ENCODE results near the gene GPR137.
"Not testable (repeated sequence)": the region's sequence is repeated elsewhere in the genome, so short reads cannot be mapped to it uniquely, and the experiment has no call there.

Gene GPR137

GRCh38 chr11:64306563-64306875, 20.9 kb downstream of the GPR137 start:
- H3K27ac ChIP-seq (ENCODE audit: low read length): peak overlapping the region; percentile 64
- H3K36me3 ChIP-seq (ENCODE audit: control insufficient read depth in 2 of 2, insufficient read depth in 2 of 2, low read length in 2 of 2): no peaks in the 10 kb centered on the region
- peaks cover 5% of the 10 kb centered on the region in 2 donors for H3K27me3 ChIP-seq (ENCODE audit: control insufficient read depth in 1 of 2, insufficient read depth in 2 of 2, low read length in 2 of 2)
- peaks cover 31% of the 10 kb centered on the region for H3K4me1 ChIP-seq (ENCODE audit: control insufficient read depth, insufficient read depth, low read length)
- no peaks in the 10 kb centered on the region for H3K9me3 ChIP-seq (ENCODE audit: control insufficient read depth in 2 of 2, low read length in 2 of 2)
- peak overlapping the region; percentile 70 to 79 for H3K4me3 ChIP-seq (ENCODE audit: low read length in 2 of 2)
- H3K9ac ChIP-seq (ENCODE audit: low read length in 2 of 2): peak overlapping the region; percentile 55 to 77

GRCh38 chr11:64306876-64307622, 21.4 kb downstream of the GPR137 start:
- H3K9me3 ChIP-seq (ENCODE audit: control insufficient read depth in 2 of 2, low read length in 2 of 2): no peaks in the 10 kb centered on the region
- no peaks in the 10 kb centered on the region for H3K27me3 ChIP-seq (ENCODE audit: control insufficient read depth in 1 of 2, insufficient read depth in 2 of 2, low read length in 2 of 2)
- peak overlapping the region; percentile 55 to 77 for H3K9ac ChIP-seq (ENCODE audit: low read length in 2 of 2)
- H3K4me3 ChIP-seq (ENCODE audit: low read length in 2 of 2): peak overlapping the region; percentile 70 to 79
- H3K27ac ChIP-seq (ENCODE audit: low read length): peak overlapping the region; percentile 64
- peaks cover 31% of the 10 kb centered on the region for H3K4me1 ChIP-seq (ENCODE audit: control insufficient read depth, insufficient read depth, low read length)
- no peaks in the 10 kb centered on the region for H3K36me3 ChIP-seq (ENCODE audit: control insufficient read depth in 2 of 2, insufficient read depth in 2 of 2, low read length in 2 of 2)

- H3K4me1 ChIP-seq (ENCODE audit: control insufficient read depth, insufficient read depth, low read length): peaks cover 31% of the 10 kb centered on the region
- not testable (repeated sequence) for H3K9me3 ChIP-seq (ENCODE audit: control insufficient read depth in 2 of 2, low read length in 2 of 2); H3K27ac ChIP-seq (ENCODE audit: low read length); H3K9ac ChIP-seq (ENCODE audit: low read length in 2 of 2); H3K27me3 ChIP-seq (ENCODE audit: control insufficient read depth in 1 of 2, insufficient read depth in 2 of 2, low read length in 2 of 2); H3K4me3 ChIP-seq (ENCODE audit: low read length in 2 of 2); H3K36me3 ChIP-seq (ENCODE audit: control insufficient read depth in 2 of 2, insufficient read depth in 2 of 2, low read length in 2 of 2)
Observed at GRCh38 chr11:64307795-64308194, 22.1 kb downstream of the GPR137 start.

GRCh38 chr11:64312947-64313346, 27.3 kb downstream of the GPR137 start:
- Histone ChIP-seq H3K9me3 (ENCODE audit: control insufficient read depth in 2 of 2, low read length in 2 of 2) (no peaks in the 10 kb centered on the region), H3K4me1 (ENCODE audit: control insufficient read depth, insufficient read depth, low read length) (peaks cover 18% of the 10 kb centered on the region), H3K4me3 (ENCODE audit: low read length in 2 of 2) (no peak overlapping the region), H3K27me3 (ENCODE audit: control insufficient read depth in 1 of 2, insufficient read depth in 2 of 2, low read length in 2 of 2) (no peaks in the 10 kb centered on the region), H3K9ac (ENCODE audit: low read length in 2 of 2) (peak overlapping the region in 1 of 2 donors; percentile 42), H3K36me3 (ENCODE audit: control insufficient read depth in 2 of 2, insufficient read depth in 2 of 2, low read length in 2 of 2) (peaks cover 10 to 12% of the 10 kb centered on the region in 2 donors), H3K27ac (ENCODE audit: low read length) (peak overlapping the region; percentile 18)

GRCh38 chr11:64313491-64314145, 28.0 kb downstream of the GPR137 start:
- no peaks in the 10 kb centered on the region for H3K9me3 ChIP-seq (ENCODE audit: control insufficient read depth in 2 of 2, low read length in 2 of 2)
- H3K4me3 ChIP-seq (ENCODE audit: low read length in 2 of 2): peak overlapping the region in 1 of 2 donors; percentile 15
- H3K36me3 ChIP-seq (ENCODE audit: control insufficient read depth in 2 of 2, insufficient read depth in 2 of 2, low read length in 2 of 2): peaks cover 10 to 12% of the 10 kb centered on the region in 2 donors
- peaks cover 18% of the 10 kb centered on the region for H3K4me1 ChIP-seq (ENCODE audit: control insufficient read depth, insufficient read depth, low read length)
- H3K9ac ChIP-seq (ENCODE audit: low read length in 2 of 2): peak overlapping the region in 1 of 2 donors; percentile 42
- no peaks in the 10 kb centered on the region for H3K27me3 ChIP-seq (ENCODE audit: control insufficient read depth in 1 of 2, insufficient read depth in 2 of 2, low read length in 2 of 2)
- H3K27ac ChIP-seq (ENCODE audit: low read length): peak overlapping the region; percentile 18

- H3K4me3 ChIP-seq (ENCODE audit: low read length in 2 of 2): no peak overlapping the region
- no peaks in the 10 kb centered on the region for H3K27me3 ChIP-seq (ENCODE audit: control insufficient read depth in 1 of 2, insufficient read depth in 2 of 2, low read length in 2 of 2)
- H3K9me3 ChIP-seq (ENCODE audit: control insufficient read depth in 2 of 2, low read length in 2 of 2): no peaks in the 10 kb centered on the region
- peaks cover 23% of the 10 kb centered on the region for H3K4me1 ChIP-seq (ENCODE audit: control insufficient read depth, insufficient read depth, low read length)
- H3K9ac ChIP-seq (ENCODE audit: low read length in 2 of 2): no peak overlapping the region
- H3K36me3 ChIP-seq (ENCODE audit: control insufficient read depth in 2 of 2, insufficient read depth in 2 of 2, low read length in 2 of 2): peaks cover 10 to 12% of the 10 kb centered on the region in 2 donors
- H3K27ac ChIP-seq (ENCODE audit: low read length): peak overlapping the region; percentile 11
Observed at GRCh38 chr11:64314146-64314804, 28.6 kb downstream of the GPR137 start.

GRCh38 chr11:64314805-64315561, 29.3 kb downstream of the GPR137 start:
- H3K36me3 ChIP-seq (ENCODE audit: control insufficient read depth in 2 of 2, insufficient read depth in 2 of 2, low read length in 2 of 2): peaks cover 10 to 12% of the 10 kb centered on the region in 2 donors
- H3K9ac ChIP-seq (ENCODE audit: low read length in 2 of 2): no peak overlapping the region
- no peak overlapping the region for H3K4me3 ChIP-seq (ENCODE audit: low read length in 2 of 2)
- no peak overlapping the region for H3K27ac ChIP-seq (ENCODE audit: low read length)
- H3K9me3 ChIP-seq (ENCODE audit: control insufficient read depth in 2 of 2, low read length in 2 of 2): no peaks in the 10 kb centered on the region
- H3K4me1 ChIP-seq (ENCODE audit: control insufficient read depth, insufficient read depth, low read length): peaks cover 24% of the 10 kb centered on the region
- H3K27me3 ChIP-seq (ENCODE audit: control insufficient read depth in 1 of 2, insufficient read depth in 2 of 2, low read length in 2 of 2): no peaks in the 10 kb centered on the region

GRCh38 chr11:64315667-64316526, 30.2 kb downstream of the GPR137 start:
- Histone ChIP-seq H3K4me1 (ENCODE audit: control insufficient read depth, insufficient read depth, low read length) (peaks cover 25% of the 10 kb centered on the region), H3K36me3 (ENCODE audit: control insufficient read depth in 2 of 2, insufficient read depth in 2 of 2, low read length in 2 of 2) (peaks cover 10 to 14% of the 10 kb centered on the region in 2 donors)
- H3K9ac ChIP-seq (ENCODE audit: low read length in 2 of 2); H3K27me3 ChIP-seq (ENCODE audit: control insufficient read depth in 1 of 2, insufficient read depth in 2 of 2, low read length in 2 of 2); H3K27ac ChIP-seq (ENCODE audit: low read length); H3K4me3 ChIP-seq (ENCODE audit: low read length in 2 of 2); H3K9me3 ChIP-seq (ENCODE audit: control insufficient read depth in 2 of 2, low read length in 2 of 2): not testable (repeated sequence)

GRCh38 chr11:64316672-64317324, 31.1 kb downstream of the GPR137 start:
- H3K27ac ChIP-seq (ENCODE audit: low read length): peak overlapping the region; percentile 99
- H3K9me3 ChIP-seq (ENCODE audit: control insufficient read depth in 2 of 2, low read length in 2 of 2): no peaks in the 10 kb centered on the region
- H3K9ac ChIP-seq (ENCODE audit: low read length in 2 of 2): peak overlapping the region; percentile 96 to 98
- H3K4me3 ChIP-seq (ENCODE audit: low read length in 2 of 2): peak overlapping the region; percentile 91 to 97
- H3K36me3 ChIP-seq (ENCODE audit: control insufficient read depth in 2 of 2, insufficient read depth in 2 of 2, low read length in 2 of 2): peaks cover 10 to 16% of the 10 kb centered on the region in 2 donors
- no peaks in the 10 kb centered on the region for H3K27me3 ChIP-seq (ENCODE audit: control insufficient read depth in 1 of 2, insufficient read depth in 2 of 2, low read length in 2 of 2)
- H3K4me1 ChIP-seq (ENCODE audit: control insufficient read depth, insufficient read depth, low read length): peaks cover 25% of the 10 kb centered on the region

Data from stomach smooth muscle (tissue), 2 donors.